ENCODE results near the gene NIPAL4. TPM values are rescaled to one million over a fixed set of nuclear protein-coding genes. Genes with fewer than 3 reads are reported as not detected.

The NIPAL4 gene
- total RNA-seq, 1 experiment from 2014 or later: 0.86 TPM

- no peaks in the 10 kb centered on the region; the same call in 1 of the 2 replicates for H3K36me3 ChIP-seq (ENCODE audit: control insufficient read depth, insufficient read depth, low read length)
- no peaks in the 10 kb centered on the region for H3K27me3 ChIP-seq (replicated peaks; ENCODE audit: control insufficient read depth, insufficient read depth, low read length)
- Mint-ChIP-seq H3K4me1 (ENCODE audit: low read depth, unreplicated experiment) (no peaks in the 10 kb centered on the region), H3K27ac (ENCODE audit: unreplicated experiment) (peak overlapping the region; percentile 72), H3K27me3 (ENCODE audit: insufficient read depth, unreplicated experiment) (no peaks in the 10 kb centered on the region), H3K9me3 (ENCODE audit: unreplicated experiment) (no peaks in the 10 kb centered on the region), H3K4me3 (ENCODE audit: unreplicated experiment) (no peak overlapping the region), H3K36me3 (ENCODE audit: insufficient read depth, unreplicated experiment) (peaks cover 28% of the 10 kb centered on the region)
- no peaks in the 10 kb centered on the region for H3K9me3 ChIP-seq
- ChIA-PET CTCF (no interaction called here), POLR2A (no interaction called here)
- intact Hi-C loops (cut with micrococcal nuclease; ENCODE audit: unreplicated experiment): no loop called here
- DNase-seq: no peak
- no peak for TF ChIP-seq CTCF (IDR thresholded peaks at IDR 0.05; ENCODE audit: insufficient read depth in 1 of 2, low read depth in 1 of 2, low read length in 1 of 2, severe bottlenecking in 1 of 2, unreplicated experiment in 1 of 2)
- BruUV-seq (replicated peaks): no TSS peak
- H3K4me1 ChIP-seq: no peaks in the 10 kb centered on the region
- H3K4me3 ChIP-seq (ENCODE audit: low read depth, low read length): no peak overlapping the region
Observed at GRCh38 chr5:157521704-157522029, 61.7 kb downstream of the NIPAL4 start.

- no peaks in the 10 kb centered on the region for H3K27me3 ChIP-seq (replicated peaks; ENCODE audit: control insufficient read depth, insufficient read depth, low read length)
- H3K36me3 ChIP-seq (ENCODE audit: control insufficient read depth, insufficient read depth, low read length): no peaks in the 10 kb centered on the region
- DNase-seq: no peak
- POLR2A ChIA-PET: no interaction called here
- no peaks in the 10 kb centered on the region for H3K4me1 ChIP-seq
- Mint-ChIP-seq H3K27ac (ENCODE audit: unreplicated experiment) (no peak overlapping the region), H3K27me3 (ENCODE audit: insufficient read depth, unreplicated experiment) (no peaks in the 10 kb centered on the region), H3K4me3 (ENCODE audit: unreplicated experiment) (no peak overlapping the region), H3K36me3 (ENCODE audit: insufficient read depth, unreplicated experiment) (peaks cover 12% of the 10 kb centered on the region), H3K4me1 (ENCODE audit: low read depth, unreplicated experiment) (no peaks in the 10 kb centered on the region), H3K9me3 (ENCODE audit: unreplicated experiment) (no peaks in the 10 kb centered on the region)
- H3K9me3 ChIP-seq: no peaks in the 10 kb centered on the region
- no peak for TF ChIP-seq CTCF (IDR thresholded peaks at IDR 0.05; ENCODE audit: insufficient read depth in 1 of 2, low read depth in 1 of 2, low read length in 1 of 2, severe bottlenecking in 1 of 2, unreplicated experiment in 1 of 2)
- intact Hi-C loops (cut with micrococcal nuclease; ENCODE audit: unreplicated experiment): no loop called here
- no TSS peak for BruUV-seq (replicated peaks)
- H3K4me3 ChIP-seq (ENCODE audit: low read depth, low read length): no peak overlapping the region
- CTCF ChIA-PET: no interaction called here
Observed at GRCh38 chr5:157523976-157524375, 64.0 kb downstream of the NIPAL4 start.

Other genes with a start within 250 kb of the NIPAL4 start
- gene CYFIP2, start 194.1 kb upstream of the NIPAL4 start, total RNA-seq (2022): 10.2 and 14.3 TPM in 2 replicates
- 62.9 and 69.4 TPM in 2 replicates for gene ADAM19, start 115.6 kb downstream of the NIPAL4 start, total RNA-seq (2022)
- gene SOX30, start 192.2 kb downstream of the NIPAL4 start, total RNA-seq (2022): 2.9 and 3.1 TPM in 2 replicates
- gene C5orf52, start 211.3 kb downstream of the NIPAL4 start, total RNA-seq (2022): not detected in 2 replicates